Measurements from ENCODE around the gene KRT32.
"Not testable (repeated sequence)": the region's sequence is repeated elsewhere in the genome, so short reads cannot be mapped to it uniquely, and the experiment has no call there.

The KRT32 gene

DNA sequence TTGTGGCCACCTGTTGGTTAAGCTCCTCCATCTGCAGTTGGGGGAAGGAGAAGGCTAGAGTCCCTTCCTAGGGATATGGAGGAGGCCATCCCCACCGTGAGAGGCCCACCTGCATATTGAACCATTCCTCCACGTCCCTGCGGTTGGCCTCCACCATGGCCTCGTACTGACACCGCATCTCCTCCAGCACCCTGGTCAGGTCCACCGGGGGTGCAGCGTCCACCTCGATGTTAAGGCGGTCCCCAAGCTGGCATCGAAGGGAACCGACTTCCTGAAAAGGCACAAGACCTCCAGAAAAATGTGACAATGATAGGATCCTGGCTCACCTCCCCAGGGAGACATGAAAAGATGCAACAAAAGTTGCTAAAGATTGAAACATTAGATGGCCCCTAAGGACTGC, 3.0 kb downstream of the KRT32 start:
- DNase-seq (ENCODE audit: low read depth): no peak

DNA sequence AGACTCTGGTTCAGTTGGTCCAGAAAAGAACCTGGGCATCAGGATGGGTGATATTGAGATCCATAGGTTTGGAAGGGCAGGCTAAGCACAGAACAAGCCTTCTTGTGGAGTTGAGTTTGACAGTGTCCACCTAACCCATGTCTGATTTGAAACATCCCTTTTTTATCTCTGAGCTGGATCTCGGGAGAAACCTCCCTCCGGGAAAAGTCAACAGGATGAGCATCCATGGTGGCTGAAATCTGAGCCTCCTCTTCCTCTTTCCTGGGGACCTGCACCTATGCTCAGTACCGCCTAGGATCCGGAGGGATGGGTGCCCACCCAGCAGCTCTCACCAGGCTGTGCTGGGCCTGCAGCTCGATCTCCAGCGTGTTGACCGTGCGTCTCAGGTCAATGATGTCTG, 3.4 kb downstream of the KRT32 start:
- no peak for DNase-seq (ENCODE audit: low read depth)

GRCh38 chr17:41462705-41463104, 4.5 kb downstream of the KRT32 start:
- no peak for DNase-seq (ENCODE audit: low read depth)

GRCh38 chr17:41457676-41458075, 9.5 kb downstream of the KRT32 start:
- DNase-seq (ENCODE audit: low read depth): no peak

DNA sequence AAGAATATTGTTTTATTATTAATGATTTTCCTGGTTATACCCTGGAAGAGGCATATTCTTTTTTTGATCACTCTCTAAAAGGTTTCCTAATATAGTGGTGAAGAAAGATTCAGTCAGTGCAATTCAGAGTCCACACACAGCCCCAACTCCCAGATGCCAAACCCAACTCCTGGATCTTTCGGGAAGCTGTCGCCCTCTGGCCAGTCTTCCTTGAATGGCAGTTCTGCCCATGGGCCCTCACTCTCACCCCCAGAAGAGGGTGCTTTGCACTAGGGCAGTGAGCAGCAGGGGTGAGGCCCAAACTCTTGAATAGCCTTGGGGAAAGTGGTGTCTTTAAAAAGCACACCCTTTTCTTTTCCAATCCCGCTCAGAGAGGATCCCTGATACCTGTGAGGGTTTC, 11.0 kb downstream of the KRT32 start:
- no peak for DNase-seq (ENCODE audit: low read depth)

DNA sequence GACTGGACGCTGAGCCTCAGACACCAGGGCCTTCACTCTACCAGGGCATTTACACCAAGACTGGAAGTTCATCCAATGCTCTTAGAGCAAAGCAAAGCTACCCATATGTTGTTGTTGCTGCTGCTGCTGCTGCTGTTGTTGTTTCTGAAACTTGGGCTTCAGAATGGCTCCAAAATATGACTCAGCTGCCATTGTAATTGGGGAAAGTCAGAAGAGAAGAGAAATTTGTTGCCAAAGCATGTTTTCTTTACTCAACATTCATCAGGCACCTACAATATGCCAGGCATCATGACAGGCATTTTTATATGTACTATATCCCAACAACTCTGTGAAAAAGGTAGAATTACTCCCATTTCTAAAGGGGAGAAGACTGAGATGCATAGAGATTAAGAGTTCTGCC, 11.9 kb downstream of the KRT32 start:
- DNase-seq (ENCODE audit: low read depth): no peak

DNA sequence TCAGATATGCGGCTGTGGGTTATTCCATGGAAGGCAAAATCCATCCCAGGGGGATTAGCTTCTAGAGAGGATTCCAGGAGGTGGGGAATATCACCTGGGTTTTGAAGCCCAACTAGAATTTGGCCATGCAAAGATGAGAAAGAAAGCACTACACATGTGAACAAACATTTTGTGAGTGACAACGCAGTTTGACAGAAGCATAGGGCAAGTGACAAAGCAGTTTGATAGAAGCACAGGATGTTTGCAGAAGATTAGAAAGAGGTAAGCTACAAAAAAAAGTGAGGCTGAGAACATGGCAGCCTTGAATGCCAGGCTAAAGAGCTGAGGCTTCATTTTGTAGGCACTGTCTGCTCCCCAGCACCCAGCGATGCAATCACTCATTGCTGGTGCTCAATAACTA, 14.1 kb downstream of the KRT32 start:
- no peak for DNase-seq (ENCODE audit: low read depth)

- no peak for DNase-seq (ENCODE audit: low read depth)
These were observed 14.9 kb downstream of the KRT32 start for GRCh38 chr17:41452281-41452680.

GRCh38 chr17:41451154-41451728, 15.9 kb downstream of the KRT32 start:
- DNase-seq (ENCODE audit: low read depth): no peak

- no peak for DNase-seq (ENCODE audit: low read depth)
These were observed 18.2 kb downstream of the KRT32 start for GRCh38 chr17:41449008-41449407.

DNA sequence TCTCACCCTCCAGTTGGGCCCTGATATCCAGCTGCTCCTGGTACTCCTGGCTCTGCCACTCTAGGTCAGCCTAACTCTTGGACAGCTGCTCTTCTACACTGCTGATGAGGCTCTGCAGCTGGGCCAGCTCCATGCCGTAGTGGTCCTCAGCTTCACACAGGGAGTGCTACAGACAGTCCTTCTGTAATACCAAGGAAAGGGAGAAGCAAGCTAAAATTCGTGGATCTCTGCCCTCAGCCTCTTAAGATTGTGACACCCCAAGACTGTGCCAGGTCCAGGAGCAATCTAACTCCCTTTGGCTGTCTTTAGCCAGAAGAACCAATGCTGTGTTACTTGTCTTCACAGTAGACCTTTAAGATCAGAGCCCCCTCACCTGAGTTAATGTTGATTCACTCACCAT, 18.7 kb downstream of the KRT32 start:
- DNase-seq (ENCODE audit: low read depth): no peak

DNA sequence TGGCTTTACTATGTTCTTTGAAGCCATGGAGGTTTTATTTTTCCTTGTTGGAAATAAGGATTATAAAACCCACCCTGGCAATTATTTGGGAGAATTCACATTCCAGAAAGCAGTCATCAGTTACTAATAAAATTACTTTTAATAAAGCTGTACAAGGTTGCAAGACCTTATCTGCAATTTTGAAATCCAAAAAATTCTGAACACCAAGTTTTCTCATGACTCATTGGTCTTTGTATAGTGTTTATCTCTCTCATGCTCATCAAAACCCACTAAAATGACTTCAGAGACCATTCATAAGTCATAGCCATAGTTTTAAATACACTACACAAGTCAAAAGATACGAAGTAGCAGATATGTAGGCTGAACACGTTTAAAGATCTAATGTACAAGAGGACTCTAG, 20.4 kb downstream of the KRT32 start:
- DNase-seq (ENCODE audit: low read depth): no peak

DNA sequence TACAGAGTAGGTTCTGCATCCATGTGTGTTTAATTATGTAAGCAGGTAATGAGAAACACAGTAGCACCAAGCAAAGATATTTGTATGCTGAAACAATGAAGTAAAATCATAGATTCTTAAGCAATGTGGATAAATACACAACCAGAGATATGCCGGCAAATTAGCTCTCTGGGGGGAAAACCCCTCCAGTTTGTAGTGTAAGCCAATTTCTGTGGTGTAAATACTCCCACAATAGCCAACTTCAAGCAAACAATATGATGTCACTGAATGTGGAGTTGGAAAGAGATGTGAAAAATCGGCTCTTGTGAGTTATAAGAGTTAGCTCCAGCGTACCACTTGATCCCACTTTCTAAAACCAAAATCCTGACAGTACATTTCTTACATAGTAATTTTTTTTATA, 22.5 kb downstream of the KRT32 start:
- no peak for DNase-seq (ENCODE audit: low read depth)

- no peak for DNase-seq (ENCODE audit: low read depth)
These were observed 23.0 kb downstream of the KRT32 start for GRCh38 chr17:41444186-41444585.

DNA sequence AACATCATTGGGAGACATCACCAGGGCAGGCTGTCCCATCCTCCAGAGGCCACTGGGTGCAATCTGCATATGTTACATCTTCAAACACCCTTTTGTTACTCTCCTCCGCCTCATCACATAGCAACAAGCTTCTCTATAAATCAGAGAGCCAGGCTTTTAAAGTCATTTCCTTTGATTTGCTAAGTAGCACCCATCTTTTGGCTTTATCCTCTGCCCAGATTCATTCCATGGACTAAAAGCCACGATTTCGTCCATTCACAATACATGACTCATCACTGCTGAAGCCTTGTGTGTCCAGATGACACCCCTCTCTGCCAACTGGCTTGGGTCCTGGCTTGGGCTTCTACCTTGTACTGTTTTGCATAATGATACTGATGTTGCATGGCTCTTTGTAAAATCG, 24.4 kb downstream of the KRT32 start:
- DNase-seq (ENCODE audit: low read depth): no peak

DNA sequence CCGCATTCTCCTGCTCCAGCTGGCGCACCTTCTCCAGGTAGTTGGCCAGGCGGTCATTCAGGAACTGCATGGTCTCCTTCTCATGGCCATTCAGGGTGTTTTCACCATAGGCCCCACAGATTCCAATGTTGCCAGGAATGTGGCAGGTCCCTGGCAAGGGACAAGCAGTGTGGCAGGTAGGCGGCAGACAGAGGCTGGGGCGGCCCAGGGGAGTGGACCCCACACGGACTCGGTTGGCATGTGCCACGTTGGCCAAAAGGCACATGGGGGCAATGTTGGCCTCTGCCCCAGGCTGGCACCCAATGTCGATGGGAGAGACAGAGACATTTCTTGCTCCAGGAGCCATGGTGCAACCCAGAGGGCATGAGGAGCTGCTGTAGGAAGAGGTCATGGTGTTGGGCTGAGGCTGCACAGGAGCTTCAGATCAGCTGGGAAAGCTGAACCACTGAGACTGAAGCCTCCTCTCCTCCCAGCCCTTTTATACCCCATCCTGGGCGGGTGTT, 26.6 kb downstream of the KRT32 start, which contains the start of gene KRT38:
Gene KRT38 (minus strand): TSS at position 453 of the 503 bp plus-strand sequence. CDS start 62 bp downstream, at position 391.
- DNase-seq (ENCODE audit: low read depth): no peak

GRCh38 chr17:41439375-41439774, 27.8 kb downstream of the KRT32 start:
- DNase-seq (ENCODE audit: low read depth): no peak

GRCh38 chr17:41437769-41438168, 29.4 kb downstream of the KRT32 start:
- no peak for DNase-seq (ENCODE audit: low read depth)

DNA sequence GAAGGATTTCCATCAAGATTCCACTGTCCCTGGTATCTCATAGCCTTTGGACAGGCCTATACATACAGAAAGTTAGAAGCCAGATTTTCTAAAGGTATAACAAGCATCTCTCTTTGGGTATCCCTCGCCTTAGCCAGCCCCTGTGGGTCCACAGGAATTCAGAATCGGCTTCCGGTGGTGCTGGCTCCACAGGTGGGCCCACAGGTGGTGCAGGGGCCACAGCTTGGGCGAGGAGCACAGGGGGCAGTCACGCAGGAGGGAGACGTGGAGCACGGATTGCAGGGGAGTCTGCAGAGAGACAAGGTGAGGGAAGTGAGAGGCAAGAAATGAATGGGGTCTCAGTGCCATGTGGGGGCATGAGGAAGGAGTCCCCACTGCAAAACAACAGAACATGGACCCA, 29.9 kb downstream of the KRT32 start:
- DNase-seq (ENCODE audit: low read depth): no peak

DNA sequence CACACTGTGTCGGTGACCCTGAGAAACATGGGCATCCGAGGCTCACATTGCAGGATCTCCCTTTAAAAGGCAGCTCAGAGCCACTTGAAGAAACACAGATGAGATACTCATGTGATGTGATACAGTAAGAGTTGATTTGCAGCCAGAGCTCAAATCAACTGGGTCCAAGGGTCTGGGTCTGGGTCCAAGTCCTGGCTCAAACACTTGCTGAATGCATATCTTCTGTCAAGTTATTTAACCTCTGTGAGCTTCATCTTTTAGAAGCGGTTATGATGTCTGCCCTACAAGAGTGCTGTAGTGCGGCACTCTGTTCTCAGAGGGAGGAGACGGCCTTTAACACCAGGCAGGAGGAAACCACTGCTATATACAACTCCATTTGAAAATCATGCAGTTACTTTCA, 32.8 kb downstream of the KRT32 start:
- no peak for DNase-seq (ENCODE audit: low read depth)

DNA sequence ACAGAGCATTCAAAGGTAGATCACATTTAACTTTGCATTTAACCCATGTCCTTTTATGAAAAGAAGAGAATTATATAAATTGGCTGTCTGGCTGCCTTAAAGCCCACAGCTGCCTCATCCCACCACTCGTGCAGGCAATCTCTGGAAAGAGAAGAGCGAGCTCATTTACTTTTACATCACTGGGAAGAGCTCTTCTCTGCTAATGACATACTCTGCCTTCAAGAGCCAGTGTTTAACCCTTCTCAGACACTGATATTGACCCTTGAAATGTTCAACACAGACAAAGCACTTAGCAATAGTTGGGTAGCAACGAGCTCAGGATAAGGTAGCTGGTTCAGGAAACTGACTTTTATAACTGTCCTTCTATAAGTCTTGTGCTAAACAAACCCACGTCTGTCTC, 33.2 kb downstream of the KRT32 start:
- DNase-seq (ENCODE audit: low read depth): no peak

GRCh38 chr17:41433586-41433985, 33.6 kb downstream of the KRT32 start:
- DNase-seq (ENCODE audit: low read depth): no peak

- not testable (repeated sequence) for DNase-seq (ENCODE audit: low read depth)
These were observed 36.8 kb downstream of the KRT32 start for GRCh38 chr17:41430376-41430775.

DNA sequence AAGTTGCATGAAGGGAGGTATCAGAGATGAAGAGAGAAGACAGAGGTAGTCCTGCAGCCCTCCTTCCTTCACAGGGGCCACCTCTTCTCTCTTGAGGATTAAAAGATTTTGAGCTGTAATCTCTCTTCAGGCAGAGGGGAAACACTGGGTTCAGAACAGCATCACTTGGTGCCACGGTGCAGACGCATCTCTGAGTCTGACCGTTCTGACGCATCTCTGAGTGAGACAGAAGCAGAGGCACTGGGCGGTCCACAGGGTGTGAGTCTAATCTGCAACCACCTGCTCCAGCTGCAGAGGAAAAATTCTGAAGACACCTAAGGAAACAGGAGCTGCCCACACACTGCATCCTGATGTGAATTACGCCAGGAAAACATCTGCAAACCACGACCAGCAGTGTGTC, 37.5 kb downstream of the KRT32 start:
- DNase-seq (ENCODE audit: low read depth): no peak
